GM12891 (cell line): ENCODE measurements around the gene ENOX1.

ENCODE experiments used
- DNase-seq: peaks from one replicate; pipeline ENCODE4 v3.0.0; 2011; ENCODE audit warnings: low spot score; ENCODE audit not compliant: insufficient read length
- FAIRE-seq: peaks from 2 replicates; lab custom pipeline; 2011; peaks lifted over from hg19 to GRCh38; lab: Jason Lieb, UNC
- PAX5 ChIP-seq: IDR thresholded peaks from 2 replicates; pipeline ENCODE4 v1.6.1; 2011; ENCODE audit warnings: low read length, moderate library complexity, mild to moderate bottlenecking; ENCODE audit not compliant: insufficient read depth, severe bottlenecking
- POLR2A ChIP-seq: IDR thresholded peaks from 2 replicates; pipeline ENCODE4 v1.6.1; 2011; ENCODE audit warnings: low read depth, low read length, control low read depth
- POLR2AphosphoS5 ChIP-seq: IDR thresholded peaks from 2 replicates; pipeline ENCODE4 v1.6.1; 2011; ENCODE audit warnings: low read depth, low read length, control low read depth
- POU2F2 ChIP-seq: IDR thresholded peaks from 2 replicates; pipeline ENCODE4 v1.6.1; 2011; ENCODE audit warnings: low read depth, mild to moderate bottlenecking, control low read depth, low read length, moderate library complexity
- SPI1 ChIP-seq: IDR thresholded peaks from 2 replicates; pipeline ENCODE4 v1.6.1; 2011; ENCODE audit warnings: low read depth, low read length, control low read depth
- TAF1 ChIP-seq: IDR thresholded peaks from 2 replicates; pipeline ENCODE4 v1.6.1; 2011; ENCODE audit warnings: low read depth, low read length, control low read depth

ENOX1 gene

DNA sequence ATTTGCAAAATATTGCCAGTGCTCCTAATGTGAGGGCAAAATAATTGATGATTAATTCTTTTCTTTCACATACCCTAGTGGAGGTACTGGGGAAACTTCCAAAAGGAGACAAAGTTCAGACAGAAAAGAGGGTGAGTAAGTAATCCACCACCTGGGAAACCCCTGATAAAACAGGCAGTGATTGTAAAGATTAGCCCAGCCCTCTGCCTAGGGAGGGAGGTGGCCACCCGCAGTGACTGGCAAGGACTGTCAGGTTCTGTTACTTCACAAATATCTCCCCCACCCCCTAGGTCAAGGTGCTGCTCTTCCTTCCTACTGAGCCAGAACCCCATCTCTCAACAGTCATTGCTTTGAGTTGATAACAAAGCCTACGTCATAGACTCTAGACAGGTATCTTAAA, 523.7 kb downstream of the ENOX1 start:
- FAIRE-seq: no peak
- DNase-seq: no peak
- TF ChIP-seq PAX5 (no peak), POU2F2 (no peak), POLR2AphosphoS5 (no peak), POLR2A (no peak), SPI1 (no peak), TAF1 (no peak)

DNA sequence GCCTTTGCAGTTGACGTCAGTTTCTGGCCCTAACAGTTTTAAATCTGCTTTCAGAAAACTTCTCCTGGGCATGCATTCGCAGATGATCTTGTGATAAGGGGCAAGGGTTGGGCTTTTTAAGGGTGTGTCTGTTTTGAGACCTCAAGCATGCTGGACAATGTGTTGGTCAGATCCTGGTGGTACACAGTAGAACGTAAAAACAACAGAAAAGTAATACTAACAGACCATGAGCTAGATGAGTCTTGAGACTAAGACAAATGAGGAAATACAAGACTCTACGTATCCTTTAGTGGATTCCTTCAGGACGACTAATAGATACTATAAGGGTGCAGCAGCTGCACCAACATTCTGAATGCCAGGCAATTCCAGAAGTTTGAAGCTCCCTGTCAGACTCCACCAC, 525.8 kb downstream of the ENOX1 start:
- FAIRE-seq (no peak), DNase-seq (no peak)
- TF ChIP-seq PAX5: no peak
- TF ChIP-seq TAF1: no peak
- no peak for TF ChIP-seq POLR2AphosphoS5
- TF ChIP-seq SPI1: no peak

GRCh38 chr13:43258771-43259170, 528.0 kb downstream of the ENOX1 start:
- DNase-seq: no peak
- FAIRE-seq: no peak
- TF ChIP-seq PAX5: no peak
- TF ChIP-seq SPI1: no peak
- TF ChIP-seq TAF1: no peak
- TF ChIP-seq POLR2A: no peak
- no peak for TF ChIP-seq POU2F2
- TF ChIP-seq POLR2AphosphoS5: no peak

- FAIRE-seq: peak; percentile 82
- DNase-seq: no peak
- peak; percentile 88 for TF ChIP-seq SPI1
- no peak for TF ChIP-seq POLR2A
- no peak for TF ChIP-seq TAF1
- no peak for TF ChIP-seq PAX5
- no peak for TF ChIP-seq POU2F2
- TF ChIP-seq POLR2AphosphoS5: no peak
Measured at GRCh38 chr13:43257765-43258164, 529.0 kb downstream of the ENOX1 start.

DNA sequence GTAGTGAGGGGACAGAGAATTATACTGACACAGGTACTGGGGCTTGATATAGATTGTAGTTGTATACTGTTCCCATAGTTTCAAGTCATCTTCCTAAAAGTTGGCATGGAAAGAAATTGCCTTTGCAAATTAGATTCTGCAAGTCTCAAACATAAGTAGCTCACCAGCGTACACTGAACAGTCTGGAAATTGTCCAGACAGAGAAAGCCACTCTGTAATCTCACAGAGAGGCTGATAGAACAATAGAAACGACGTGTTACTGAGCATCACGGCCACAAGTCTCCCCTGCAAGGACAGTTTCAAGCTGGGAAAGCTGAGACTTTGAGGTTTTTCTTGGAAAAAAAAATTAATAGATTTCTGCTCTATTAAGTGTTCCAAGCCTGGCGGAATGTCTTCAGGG, 534.8 kb downstream of the ENOX1 start:
- TF ChIP-seq POLR2AphosphoS5 (no peak), POLR2A (no peak), TAF1 (no peak), SPI1 (no peak), PAX5 (no peak), POU2F2 (no peak)
- DNase-seq (no peak), FAIRE-seq (no peak)

DNA sequence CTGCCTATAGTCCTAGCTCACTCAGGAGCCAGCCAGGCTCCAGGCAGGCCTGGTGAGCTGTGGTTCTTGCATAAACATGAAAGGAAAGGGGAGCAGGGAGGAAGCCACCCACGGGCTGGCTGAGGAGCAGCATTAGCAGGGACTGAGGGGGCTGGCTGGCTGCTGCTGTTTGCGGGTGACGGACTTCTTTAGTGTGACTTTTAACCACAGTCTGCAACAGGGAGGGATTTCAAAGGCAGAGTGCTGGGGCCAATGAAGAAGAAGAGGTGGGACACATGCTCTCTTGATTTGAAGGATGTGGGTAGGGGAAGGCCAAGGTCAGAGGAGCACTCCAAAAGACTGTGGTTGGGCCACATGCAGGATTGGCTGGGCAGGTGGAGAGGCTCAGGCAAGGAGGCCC, 540.4 kb downstream of the ENOX1 start:
- DNase-seq (no peak), FAIRE-seq (no peak)
- no peak for TF ChIP-seq PAX5
- TF ChIP-seq TAF1: no peak
- TF ChIP-seq POLR2A: no peak
- no peak for TF ChIP-seq SPI1
- no peak for TF ChIP-seq POU2F2
- TF ChIP-seq POLR2AphosphoS5: no peak

GRCh38 chr13:43245374-43245964, 541.3 kb downstream of the ENOX1 start:
- TF ChIP-seq SPI1 (no peak), PAX5 (no peak), TAF1 (no peak), POU2F2 (no peak), POLR2A (no peak), POLR2AphosphoS5 (no peak)
- FAIRE-seq: no peak
- DNase-seq: no peak

DNA sequence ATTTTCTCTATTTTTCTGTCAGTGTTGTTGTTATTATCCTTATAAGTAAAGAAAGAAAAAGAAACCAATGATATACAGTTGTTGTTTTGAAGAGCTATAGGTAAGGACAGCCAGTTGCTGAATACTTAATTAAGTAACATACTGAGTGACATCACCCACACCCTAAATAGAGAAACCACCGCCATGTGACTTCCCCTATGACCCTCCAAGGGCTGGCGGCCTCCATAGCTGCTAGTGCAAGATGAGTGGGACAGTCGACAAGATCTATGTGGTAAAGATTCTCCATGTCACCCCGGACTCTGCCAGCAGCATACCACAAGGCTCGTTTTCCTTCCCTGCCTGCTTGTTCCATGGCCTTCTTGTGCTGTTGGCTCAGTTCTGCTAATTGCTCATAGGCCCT, 542.3 kb downstream of the ENOX1 start:
- DNase-seq (no peak), FAIRE-seq (no peak)
- TF ChIP-seq POLR2AphosphoS5: no peak
- TF ChIP-seq POU2F2: no peak
- no peak for TF ChIP-seq POLR2A
- no peak for TF ChIP-seq PAX5
- TF ChIP-seq TAF1: no peak
- no peak for TF ChIP-seq SPI1

GRCh38 chr13:43243711-43244110, 543.1 kb downstream of the ENOX1 start:
- FAIRE-seq (peak; percentile 72), DNase-seq (no peak)
- no peak for TF ChIP-seq TAF1

- TF ChIP-seq POLR2A (no peak), PAX5 (no peak), POLR2AphosphoS5 (no peak), TAF1 (no peak), SPI1 (no peak), POU2F2 (no peak)
- FAIRE-seq: no peak
- no peak for DNase-seq
Measured at GRCh38 chr13:43242040-43242439, 544.7 kb downstream of the ENOX1 start.
